ENCODE measurements around the gene YWHAE. TPM values are rescaled to one million over a fixed set of nuclear protein-coding genes. Genes with fewer than 3 reads are reported as not detected.

The YWHAE gene
- total and polyA plus RNA-seq, 9 donors: 288 to 589 (median 452) TPM

GRCh38 chr17:1414001-1414574, 14.1 kb upstream of the YWHAE start:
- H3K27ac ChIP-seq: no peak overlapping the region
- TF ChIP-seq, protein P1, sequence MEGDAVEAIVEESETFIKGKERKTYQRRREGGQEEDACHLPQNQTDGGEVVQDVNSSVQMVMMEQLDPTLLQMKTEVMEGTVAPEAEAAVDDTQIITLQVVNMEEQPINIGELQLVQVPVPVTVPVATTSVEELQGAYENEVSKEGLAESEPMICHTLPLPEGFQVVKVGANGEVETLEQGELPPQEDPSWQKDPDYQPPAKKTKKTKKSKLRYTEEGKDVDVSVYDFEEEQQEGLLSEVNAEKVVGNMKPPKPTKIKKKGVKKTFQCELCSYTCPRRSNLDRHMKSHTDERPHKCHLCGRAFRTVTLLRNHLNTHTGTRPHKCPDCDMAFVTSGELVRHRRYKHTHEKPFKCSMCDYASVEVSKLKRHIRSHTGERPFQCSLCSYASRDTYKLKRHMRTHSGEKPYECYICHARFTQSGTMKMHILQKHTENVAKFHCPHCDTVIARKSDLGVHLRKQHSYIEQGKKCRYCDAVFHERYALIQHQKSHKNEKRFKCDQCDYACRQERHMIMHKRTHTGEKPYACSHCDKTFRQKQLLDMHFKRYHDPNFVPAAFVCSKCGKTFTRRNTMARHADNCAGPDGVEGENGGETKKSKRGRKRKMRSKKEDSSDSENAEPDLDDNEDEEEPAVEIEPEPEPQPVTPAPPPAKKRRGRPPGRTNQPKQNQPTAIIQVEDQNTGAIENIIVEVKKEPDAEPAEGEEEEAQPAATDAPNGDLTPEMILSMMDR (IDR thresholded peaks at IDR 0.05): no peak
- TF ChIP-seq EP300 (IDR thresholded peaks at IDR 0.05) (no peak), POLR2A (IDR thresholded peaks at IDR 0.05) (no peak)
- DNase-seq: no peak

GRCh38 chr17:1413281-1413791, 13.3 kb upstream of the YWHAE start:
- Histone ChIP-seq H3K4me1 (ENCODE audit: insufficient read depth) (peaks cover 3% of the 10 kb centered on the region), H3K27ac (no peak overlapping the region), H3K27me3 (no peaks in the 10 kb centered on the region), H3K36me3 (no peaks in the 10 kb centered on the region), H3K9me3 (no peaks in the 10 kb centered on the region), H3K4me3 (no peak overlapping the region)
- WGBS, 3 donors: 48 to 59% (median 52%) methylated on average over 6 of the region's 6 CpGs
- TF ChIP-seq POLR2A (IDR thresholded peaks at IDR 0.05): no peak
- TF ChIP-seq EP300 (IDR thresholded peaks at IDR 0.05): no peak
- TF ChIP-seq, protein P1 (IDR thresholded peaks at IDR 0.05): no peak
- peak in 2 of 5 donors; percentile 22 to 28 for DNase-seq
- intact Hi-C loops (cut with DNase I): no loop called here

More at GRCh38 chr17:1414001-1414574, 14.1 kb upstream of the YWHAE start:
- no peaks in the 10 kb centered on the region for H3K27me3 ChIP-seq
- no peak overlapping the region for H3K4me3 ChIP-seq
- intact Hi-C loops (cut with DNase I): no loop called here
- 78 to 82% (median 81%) methylated on average over 9 of the region's 9 CpGs for WGBS, 3 donors
- peaks cover 3% of the 10 kb centered on the region for H3K4me1 ChIP-seq (ENCODE audit: insufficient read depth)
- H3K36me3 ChIP-seq: no peaks in the 10 kb centered on the region
- H3K9me3 ChIP-seq: no peaks in the 10 kb centered on the region

GRCh38 chr17:1412185-1413110, 12.4 kb upstream of the YWHAE start:
- peaks cover 3% of the 10 kb centered on the region for H3K4me1 ChIP-seq (ENCODE audit: insufficient read depth)
- H3K27me3 ChIP-seq: no peaks in the 10 kb centered on the region
- no peaks in the 10 kb centered on the region for H3K36me3 ChIP-seq
- intact Hi-C loops (cut with DNase I): no loop called here
- H3K27ac ChIP-seq: no peak overlapping the region
- no peaks in the 10 kb centered on the region for H3K9me3 ChIP-seq
- WGBS, 3 donors: 60 to 69% (median 61%) methylated on average over 26 to 27 of the region's 27 CpGs
- H3K4me3 ChIP-seq: no peak overlapping the region
- no peak for TF ChIP-seq POLR2A (IDR thresholded peaks at IDR 0.05)
- TF ChIP-seq, protein P1 (IDR thresholded peaks at IDR 0.05): no peak
- no peak for DNase-seq

- intact Hi-C loops (cut with DNase I): loop anchor here in 1 of 4 donors (10.0 kb wide), 1 partner anchor 53 kb away; the partner anchor contains the start of gene CRK
- Histone ChIP-seq H3K27ac (no peak overlapping the region), H3K9me3 (no peaks in the 10 kb centered on the region), H3K36me3 (no peaks in the 10 kb centered on the region), H3K27me3 (no peaks in the 10 kb centered on the region), H3K4me1 (ENCODE audit: insufficient read depth) (peaks cover 8% of the 10 kb centered on the region), H3K4me3 (no peak overlapping the region)
- no peak for TF ChIP-seq POLR2A (IDR thresholded peaks at IDR 0.05)
- TF ChIP-seq, protein P1 (IDR thresholded peaks at IDR 0.05): no peak
- TF ChIP-seq EP300 (IDR thresholded peaks at IDR 0.05): no peak
- 94 to 96% (median 94%) methylated on average over 4 of the region's 4 CpGs for WGBS, 3 donors
- no peak for DNase-seq
Observed at GRCh38 chr17:1402262-1402586, 2.2 kb upstream of the YWHAE start.

Data from ovary (tissue), 9 donors.